Epithelial cell of esophagus (primary cell): ENCODE measurements around the gene RCOR2.

Source experiments
- DNase-seq: peaks from one replicate; pipeline ENCODE4 v3.0.0; 2010; ENCODE audit warnings: low read depth
- H3K4me3 ChIP-seq: 2 replicates; pipeline ENCODE4 v1.5.1; 2011; ENCODE audit warnings: mild to moderate bottlenecking, low read length, control low read depth
- TF ChIP-seq, protein P1 (sequence below): IDR thresholded peaks from 2 replicates; pipeline ENCODE4 v1.5.1; 2011; ENCODE audit warnings: low read depth, mild to moderate bottlenecking, low read length, control low read depth, inconsistent platforms; ENCODE audit not compliant: insufficient read depth; ENCODE audit errors: missing control alignments

RCOR2 gene

DNA sequence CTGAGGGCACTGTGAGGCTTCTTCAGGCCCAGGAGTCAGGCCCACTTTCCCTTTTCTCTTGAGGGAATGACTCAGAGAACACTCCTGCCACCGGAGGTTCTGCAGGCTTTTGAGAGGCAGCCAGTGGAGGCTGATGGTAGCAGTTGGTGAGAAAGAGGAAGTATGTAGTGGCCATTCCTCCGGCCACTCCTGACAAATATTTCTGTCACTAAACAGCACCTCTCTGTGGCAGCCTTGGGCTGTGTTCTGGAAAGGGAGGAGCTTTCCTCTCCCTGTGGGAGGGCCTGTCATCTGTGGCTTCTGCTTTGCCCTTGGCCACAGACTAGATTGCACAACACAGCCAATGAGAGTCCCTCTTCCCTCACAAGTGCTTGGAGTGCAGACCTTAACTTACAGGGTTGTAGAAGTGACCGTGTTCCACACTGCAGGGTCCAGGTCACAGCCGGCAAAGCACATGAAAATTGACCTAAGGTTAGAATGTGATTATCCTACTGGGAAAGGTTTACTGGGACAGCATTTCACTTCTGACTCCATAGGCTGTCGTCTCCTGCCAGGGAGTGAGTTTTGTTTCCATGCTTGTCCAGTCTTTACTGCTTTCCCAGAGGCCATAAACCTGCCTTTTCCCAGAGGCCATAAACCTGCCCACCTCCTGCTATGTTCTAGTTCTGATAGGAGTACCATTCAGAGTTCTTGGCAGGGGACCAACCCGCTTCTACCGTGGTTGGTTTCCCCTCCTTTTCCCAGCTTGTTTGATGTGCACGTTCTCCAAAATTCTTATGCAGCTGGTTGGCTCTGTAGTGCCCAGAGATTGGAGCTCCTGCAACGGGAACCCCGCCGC is 44.8 kb downstream of the RCOR2 start:
- TF ChIP-seq, protein P1, sequence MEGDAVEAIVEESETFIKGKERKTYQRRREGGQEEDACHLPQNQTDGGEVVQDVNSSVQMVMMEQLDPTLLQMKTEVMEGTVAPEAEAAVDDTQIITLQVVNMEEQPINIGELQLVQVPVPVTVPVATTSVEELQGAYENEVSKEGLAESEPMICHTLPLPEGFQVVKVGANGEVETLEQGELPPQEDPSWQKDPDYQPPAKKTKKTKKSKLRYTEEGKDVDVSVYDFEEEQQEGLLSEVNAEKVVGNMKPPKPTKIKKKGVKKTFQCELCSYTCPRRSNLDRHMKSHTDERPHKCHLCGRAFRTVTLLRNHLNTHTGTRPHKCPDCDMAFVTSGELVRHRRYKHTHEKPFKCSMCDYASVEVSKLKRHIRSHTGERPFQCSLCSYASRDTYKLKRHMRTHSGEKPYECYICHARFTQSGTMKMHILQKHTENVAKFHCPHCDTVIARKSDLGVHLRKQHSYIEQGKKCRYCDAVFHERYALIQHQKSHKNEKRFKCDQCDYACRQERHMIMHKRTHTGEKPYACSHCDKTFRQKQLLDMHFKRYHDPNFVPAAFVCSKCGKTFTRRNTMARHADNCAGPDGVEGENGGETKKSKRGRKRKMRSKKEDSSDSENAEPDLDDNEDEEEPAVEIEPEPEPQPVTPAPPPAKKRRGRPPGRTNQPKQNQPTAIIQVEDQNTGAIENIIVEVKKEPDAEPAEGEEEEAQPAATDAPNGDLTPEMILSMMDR, result peak; percentile 47
- H3K4me3 ChIP-seq, result no peak overlapping the region
- DNase-seq, result peak; percentile 89

DNA sequence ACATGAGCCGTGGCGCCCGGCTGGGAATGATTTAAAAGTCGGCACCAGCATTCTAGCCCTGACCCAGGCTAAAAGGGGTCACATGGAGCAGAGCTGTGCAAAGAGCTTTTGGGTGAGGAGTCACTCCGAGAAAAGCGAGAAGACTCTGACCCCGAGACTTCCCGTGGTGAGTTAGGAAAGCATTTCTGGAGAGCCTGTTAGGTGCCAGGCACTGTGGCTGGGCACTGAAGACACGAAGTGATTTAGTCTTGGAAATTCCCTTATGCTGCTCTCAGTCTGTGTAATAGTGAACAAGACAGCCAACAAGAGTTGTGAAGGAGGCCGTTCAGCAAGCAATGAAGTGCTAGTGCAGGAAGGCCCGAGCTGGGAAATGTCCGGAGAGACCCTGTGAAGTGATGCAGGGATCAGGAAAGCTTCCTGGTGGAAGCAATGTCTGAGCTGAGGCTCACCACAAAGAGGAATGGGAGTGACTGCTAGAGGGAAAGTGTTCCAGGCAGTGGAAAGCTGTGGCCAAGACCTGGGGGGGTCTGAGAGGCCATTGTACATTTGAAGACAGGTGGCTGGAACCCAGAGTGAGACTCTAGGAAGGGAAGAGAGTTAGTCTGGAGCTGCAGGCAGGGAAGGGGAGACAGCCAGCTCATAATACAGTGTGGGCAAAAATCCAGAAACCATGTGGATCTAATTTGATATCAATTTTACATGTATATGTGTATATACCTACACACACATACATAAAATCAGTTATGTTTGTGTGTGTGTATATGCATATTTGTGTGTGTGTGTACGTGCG is 46.4 kb downstream of the RCOR2 start:
- no peak for DNase-seq
- TF ChIP-seq, protein P1, result no peak
- no peak overlapping the region for H3K4me3 ChIP-seq

DNA sequence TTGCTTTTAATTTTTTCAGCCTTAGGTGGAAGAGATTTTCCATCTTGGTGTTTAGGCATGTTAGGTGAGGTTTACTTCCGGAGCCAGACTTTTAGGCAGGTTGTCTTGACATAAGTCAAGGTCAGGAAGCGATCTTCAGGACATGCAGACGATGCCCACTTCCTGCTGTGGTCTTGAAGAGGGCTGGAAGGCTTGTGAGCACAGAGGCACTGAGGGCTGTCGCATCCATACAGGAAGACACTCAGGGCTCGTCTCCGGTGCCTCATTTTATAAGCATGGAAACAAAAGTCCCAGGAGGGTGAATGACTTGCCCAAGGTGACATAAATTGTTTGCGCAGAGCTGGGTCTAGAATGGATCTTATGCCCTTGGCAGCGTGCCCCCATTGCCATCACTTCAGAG is 47.3 kb downstream of the RCOR2 start:
- no peak overlapping the region for H3K4me3 ChIP-seq
- DNase-seq, result no peak
- TF ChIP-seq, protein P1, result no peak

DNA sequence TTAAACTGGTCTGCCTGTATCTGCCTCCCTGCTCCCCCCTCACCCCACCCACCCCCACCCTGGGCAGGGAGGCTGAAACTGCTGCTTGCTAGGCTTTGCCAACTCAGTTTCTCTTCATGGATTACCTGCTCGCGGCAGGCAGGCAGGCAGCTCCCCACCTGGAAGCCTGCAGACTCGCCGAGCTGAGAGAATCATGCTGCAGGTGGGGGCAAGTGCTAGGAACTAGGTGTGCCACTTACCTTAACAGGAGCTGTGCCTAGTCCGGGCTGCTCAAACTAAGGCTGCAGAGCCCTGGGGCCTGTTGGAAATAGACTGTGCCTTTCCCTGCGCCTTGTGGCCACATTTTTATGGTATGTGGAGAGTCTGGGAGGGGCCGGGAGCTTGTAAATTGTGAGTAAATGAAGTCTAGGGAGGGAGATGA is 47.8 kb downstream of the RCOR2 start:
- H3K4me3 ChIP-seq, result no peak overlapping the region
- TF ChIP-seq, protein P1, result peak; percentile 11
- DNase-seq, result peak; percentile 87

- no peak for DNase-seq
- TF ChIP-seq, protein P1, result no peak
- H3K4me3 ChIP-seq, result no peak overlapping the region
Measured at GRCh38 chr11:63868399-63869064, 48.4 kb downstream of the RCOR2 start.

DNA sequence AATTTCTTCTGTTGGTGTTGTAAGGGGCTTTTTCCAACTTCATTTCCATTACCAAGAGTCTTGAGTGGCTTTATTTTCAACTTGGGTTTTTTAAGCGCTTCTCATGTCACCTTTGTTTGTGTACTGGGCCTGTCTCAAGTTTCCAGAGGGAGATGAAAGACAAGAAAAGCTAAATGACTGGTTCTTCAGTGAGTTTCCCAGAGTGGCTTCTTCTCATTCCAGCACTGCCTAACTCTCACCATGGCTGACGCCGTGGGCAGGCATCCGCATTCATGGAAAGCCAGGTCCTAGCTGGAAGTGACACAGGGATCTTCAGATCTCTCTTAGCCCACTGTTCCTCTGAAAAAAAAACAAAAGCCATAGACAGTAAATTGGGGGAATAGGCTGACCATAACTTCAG is 49.5 kb downstream of the RCOR2 start:
- no peak for DNase-seq
- H3K4me3 ChIP-seq, result no peak overlapping the region
- TF ChIP-seq, protein P1, result no peak
